Activated T-helper 1 cell treated with anti-CD3 and anti-CD28 coated beads, Interleukin-12 subunit alpha, Interleukin-12 subunit beta, Interleukin-2, Interleukin-4 antibody, amounts not matched to agents 30 ng/mL and 10 ng/mL and 1 ng/mL, durations not matched to agents 14 hours and 24 hours and 36 hours (primary cell): ENCODE data around the gene IQCF6. TPM values are rescaled to one million over a fixed set of nuclear protein-coding genes. Genes with fewer than 3 reads are reported as not detected.

ENCODE experiments used
- total RNA-seq: library from RNA; stranded (reverse); gene quantifications from 2 replicates; pipeline ENCODE4 v1.2.3, GENCODE V29; 2022

Gene IQCF6
- total RNA-seq, 1 donor from 2014 or later = not detected

Other genes starting within 250 kb of the IQCF6 start
- 43.2 and 46.5 TPM in 2 replicates for gene RAD54L2, start 240.5 kb downstream of the IQCF6 start, total RNA-seq
- 50.3 and 52.0 TPM in 2 replicates for gene TEX264, start 108.0 kb downstream of the IQCF6 start, total RNA-seq
- gene GRM2, start 72.2 kb downstream of the IQCF6 start, total RNA-seq = 0.96 and 1.0 TPM in 2 replicates
- gene IQCF2, start 82.4 kb upstream of the IQCF6 start, total RNA-seq = not detected in 2 replicates
- gene IQCF5, start 96.4 kb upstream of the IQCF6 start, total RNA-seq = not detected in 2 replicates
- gene IQCF1, start 124.1 kb upstream of the IQCF6 start, total RNA-seq = not detected in 2 replicates
- gene RRP9, start 162.7 kb upstream of the IQCF6 start, total RNA-seq = 91.8 and 93.1 TPM in 2 replicates
- gene PARP3, start 163.1 kb upstream of the IQCF6 start, total RNA-seq = 13.4 and 14.5 TPM in 2 replicates
- gene GPR62, start 176.1 kb upstream of the IQCF6 start, total RNA-seq = not detected in 2 replicates
- gene PCBP4, start 188.2 kb upstream of the IQCF6 start, total RNA-seq = 14.8 and 18.0 TPM in 2 replicates
- gene ABHD14B, start 194.8 kb upstream of the IQCF6 start, total RNA-seq = 37.9 and 38.0 TPM in 2 replicates
- gene ABHD14A, start 195.8 kb upstream of the IQCF6 start, total RNA-seq = 12.8 and 13.3 TPM in 2 replicates
- gene ACY1, start 204.3 kb upstream of the IQCF6 start, total RNA-seq = 58.0 and 58.5 TPM in 2 replicates
- gene RPL29, start 216.7 kb upstream of the IQCF6 start, total RNA-seq = 1,590 and 1,596 TPM in 2 replicates